Umbilical cord (tissue), 2 donors: Measurements from ENCODE around the gene SUN5. TPM values are rescaled to one million over a fixed set of nuclear protein-coding genes. Genes with fewer than 3 reads are reported as not detected.
"Not testable (repeated sequence)": the region's sequence is repeated elsewhere in the genome, so short reads cannot be mapped to it uniquely, and the experiment has no call there.

Source experiments
- DNase-seq: peaks from one replicate; pipeline ENCODE4 v3.0.0-alpha.2; 2015; ENCODE audit warnings: low spot score
- total RNA-seq: library from RNA; depleted of rRNA; stranded (reverse); fragments of >200 nt; gene quantifications from one replicate; pipeline ENCODE4 v1.2.3, GENCODE V29; 2014; ENCODE audit warnings: low replicate concordance; ENCODE audit not compliant: insufficient read depth

Gene SUN5, protein sequence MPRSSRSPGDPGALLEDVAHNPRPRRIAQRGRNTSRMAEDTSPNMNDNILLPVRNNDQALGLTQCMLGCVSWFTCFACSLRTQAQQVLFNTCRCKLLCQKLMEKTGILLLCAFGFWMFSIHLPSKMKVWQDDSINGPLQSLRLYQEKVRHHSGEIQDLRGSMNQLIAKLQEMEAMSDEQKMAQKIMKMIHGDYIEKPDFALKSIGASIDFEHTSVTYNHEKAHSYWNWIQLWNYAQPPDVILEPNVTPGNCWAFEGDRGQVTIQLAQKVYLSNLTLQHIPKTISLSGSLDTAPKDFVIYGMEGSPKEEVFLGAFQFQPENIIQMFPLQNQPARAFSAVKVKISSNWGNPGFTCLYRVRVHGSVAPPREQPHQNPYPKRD
- not detected for total RNA-seq

DNA sequence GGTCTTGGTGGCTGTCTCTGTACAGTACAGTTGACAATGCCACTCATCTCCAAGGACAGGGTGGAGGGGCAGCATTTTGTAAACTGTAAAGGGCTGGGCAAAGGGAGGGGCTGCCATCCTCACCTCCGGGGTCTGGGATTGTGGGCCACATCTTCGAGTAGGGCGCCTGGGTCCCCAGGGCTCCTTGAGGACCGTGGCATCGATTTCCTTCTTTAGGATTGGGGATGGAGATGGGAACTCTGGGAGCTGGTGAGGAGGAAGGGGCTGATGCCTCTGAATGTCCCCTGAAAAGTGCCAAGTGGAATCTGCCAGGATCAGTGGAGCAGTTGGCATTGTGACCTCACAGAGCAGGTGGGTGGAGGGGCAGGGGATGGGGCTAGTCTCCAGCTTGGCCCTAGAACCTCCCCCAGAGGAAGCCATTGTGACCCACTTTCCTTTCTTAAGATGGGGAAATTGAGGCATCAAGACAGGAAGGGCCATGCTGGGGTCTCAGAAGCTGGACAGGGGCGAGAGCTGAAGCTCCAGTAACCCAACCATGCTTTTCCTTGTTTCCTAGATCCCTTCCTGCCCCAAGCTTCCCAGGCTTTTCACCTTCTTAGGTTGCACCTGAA is at the start of gene SUN5:
Gene SUN5, minus strand, starts transcription at position 293 of the 611 bp plus-strand sequence. Its CDS starts 93 bp downstream, at position 200.
- DNase-seq: no peak

DNA sequence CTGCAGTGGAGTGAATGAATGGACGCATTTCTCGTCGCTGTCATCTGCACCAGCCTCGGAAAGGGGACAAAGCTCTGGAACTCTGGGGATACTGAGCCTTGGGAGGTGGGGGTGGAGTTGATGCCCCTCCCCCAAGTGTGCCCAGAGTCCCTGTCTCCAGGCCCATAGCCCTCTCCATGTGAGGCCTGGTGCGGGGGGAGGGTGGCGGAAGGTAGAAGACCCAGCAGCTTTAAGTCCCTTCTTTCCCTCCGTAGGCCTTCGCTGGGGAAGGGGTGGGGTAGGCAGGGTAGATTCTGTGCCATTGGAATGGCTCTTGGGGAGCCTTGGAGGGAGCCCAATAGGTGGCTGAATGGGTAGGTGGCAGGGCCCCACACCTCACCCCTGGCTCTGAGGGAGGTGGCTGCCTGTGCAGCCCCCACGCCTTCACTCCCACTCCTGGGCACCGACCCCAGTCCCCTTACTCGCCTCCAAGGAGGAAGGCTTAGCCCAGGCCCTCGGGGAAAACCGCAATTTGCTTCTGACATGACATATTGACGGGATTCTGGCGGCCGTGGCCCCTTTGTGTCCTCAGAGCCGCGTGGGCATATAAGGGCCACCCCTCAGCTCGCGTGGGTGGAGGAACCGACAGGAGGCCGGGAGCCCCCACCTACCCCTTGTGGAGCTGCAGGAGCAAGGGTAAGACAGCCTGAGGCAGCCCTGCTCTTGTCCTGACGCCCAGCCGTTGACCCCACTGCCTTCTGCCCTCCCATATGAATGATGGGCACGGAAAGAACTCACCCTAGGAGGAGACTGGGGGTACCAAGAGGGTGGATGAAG is 49.3 kb upstream of the SUN5 start, which contains the start of gene BPIFB3:
Gene BPIFB3, plus strand, starts transcription at position 613 of the 816 bp plus-strand sequence. CDS start 1,533 bp downstream, outside the sequence.
- DNase-seq: no peak

DNA sequence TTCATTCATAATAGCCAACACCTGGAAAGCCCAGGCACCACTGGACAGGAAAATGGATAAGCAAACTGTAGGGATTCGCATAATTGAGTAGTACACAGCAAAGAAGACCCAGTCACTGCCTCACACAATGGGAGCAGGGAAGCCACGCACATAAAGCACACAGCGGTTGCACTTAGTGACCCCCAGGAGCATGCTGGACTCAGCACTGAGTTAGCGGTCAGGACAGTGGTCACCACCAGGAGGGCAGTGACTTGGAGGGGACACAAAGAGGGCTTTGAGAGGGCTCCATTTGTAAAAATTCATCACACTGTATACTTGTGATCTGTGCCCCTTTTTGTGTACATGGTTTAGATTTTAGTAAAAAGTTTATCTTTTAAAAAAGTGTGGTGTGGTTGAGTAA is 47.1 kb upstream of the SUN5 start:
- DNase-seq: no peak

DNA sequence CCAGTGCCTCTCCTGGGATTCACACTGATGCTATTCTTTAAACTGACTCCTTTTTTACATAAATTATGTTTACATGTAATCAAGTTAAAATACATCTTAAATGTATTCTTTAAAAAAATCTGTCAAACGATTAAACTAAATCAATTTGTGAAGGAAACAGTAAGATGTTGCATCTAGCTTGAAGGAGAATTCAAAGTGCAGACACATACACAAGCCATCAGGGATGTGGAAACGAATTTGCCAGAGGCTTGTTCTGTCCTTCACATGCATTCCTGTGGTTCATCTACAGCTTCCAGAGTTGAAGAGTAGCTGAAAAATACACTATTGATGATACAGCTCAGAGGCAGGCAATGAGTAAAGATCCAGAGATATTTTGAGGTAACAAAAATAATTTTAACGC is 42.2 kb upstream of the SUN5 start:
- no peak for DNase-seq

DNA sequence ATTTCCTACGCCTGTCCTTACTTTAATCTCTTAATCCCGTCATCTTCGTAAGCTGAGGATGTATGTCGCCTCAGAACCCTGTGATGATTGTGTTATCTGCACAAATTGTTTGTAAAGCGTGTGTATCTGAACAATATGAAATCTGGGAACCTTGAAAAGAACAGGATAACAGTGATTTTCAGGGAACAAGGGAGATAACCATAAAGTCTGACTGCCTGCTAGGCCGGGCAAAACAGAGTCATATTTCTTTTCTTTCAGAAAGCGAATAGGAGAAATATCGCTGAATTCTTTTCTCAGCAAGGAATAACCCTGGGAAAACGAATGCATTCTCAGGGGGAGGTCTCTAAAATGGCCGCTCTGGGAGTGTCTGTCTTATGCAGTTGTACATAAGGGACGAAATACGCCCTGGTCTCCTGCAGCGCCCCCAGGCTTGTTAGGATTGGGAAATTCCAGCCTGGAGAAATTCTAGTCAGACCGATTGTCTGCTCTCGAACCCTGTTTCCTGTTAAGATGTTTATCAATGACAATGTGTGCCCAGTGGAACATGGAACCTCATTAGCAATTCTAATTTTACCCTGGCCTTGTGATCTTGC is 41.0 kb upstream of the SUN5 start:
- DNase-seq: not testable (repeated sequence)

DNA sequence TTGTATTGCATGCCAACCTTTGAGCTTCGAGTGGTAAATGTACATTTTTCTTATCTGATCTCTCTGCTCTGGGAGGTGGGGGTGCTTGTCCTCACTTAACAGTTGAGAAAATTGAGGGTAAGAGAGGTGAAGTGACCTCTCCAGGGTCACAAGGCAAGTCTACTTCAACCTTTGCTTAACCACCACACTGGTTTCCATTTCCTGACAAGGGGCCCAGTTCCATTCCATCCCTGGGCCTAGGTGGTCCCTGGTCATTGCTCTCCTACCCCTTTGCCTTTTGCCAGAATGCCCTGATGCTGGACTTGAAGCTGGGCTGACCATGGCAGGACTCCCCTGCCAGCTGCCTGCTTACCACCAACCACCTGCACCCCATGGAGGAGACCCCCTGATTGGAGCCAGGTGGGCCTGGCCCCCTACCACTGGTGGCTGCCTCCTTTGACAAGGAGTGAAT is 39.5 kb upstream of the SUN5 start:
- DNase-seq: no peak

DNA sequence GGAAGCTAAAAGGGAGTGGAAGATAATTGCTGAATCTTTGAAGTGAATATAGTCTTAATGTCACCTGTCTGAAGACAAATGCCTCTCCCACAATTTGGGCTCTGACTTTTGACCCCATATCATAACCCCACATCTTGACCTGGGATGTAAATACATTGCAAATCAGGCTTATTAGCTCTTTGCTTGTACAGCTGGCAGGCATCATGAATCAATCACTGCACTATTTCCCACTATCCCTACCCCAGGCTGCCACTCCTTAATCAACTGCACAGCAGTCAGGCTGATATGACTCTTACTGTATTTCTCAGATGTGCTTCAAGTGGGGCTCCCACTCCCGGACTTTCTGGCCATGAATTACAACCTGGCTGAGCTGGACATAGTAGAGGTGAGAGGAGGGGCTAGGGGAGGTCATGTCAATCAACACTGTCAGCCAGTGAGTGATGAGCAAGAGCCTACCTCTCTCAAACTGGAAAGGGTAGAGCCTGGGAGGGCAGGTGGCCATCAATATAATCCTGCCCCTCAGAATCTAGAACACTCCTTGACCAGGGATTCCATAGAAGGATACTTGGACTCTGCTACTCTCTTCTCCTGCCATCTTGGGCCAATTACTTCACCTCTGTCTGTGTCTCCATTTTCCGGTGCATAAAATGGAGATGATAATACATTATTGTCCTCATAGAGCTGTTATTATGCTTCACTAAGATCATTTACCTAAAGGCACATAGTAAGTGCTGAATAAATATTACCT is 38.9 kb upstream of the SUN5 start:
- no peak for DNase-seq

DNA sequence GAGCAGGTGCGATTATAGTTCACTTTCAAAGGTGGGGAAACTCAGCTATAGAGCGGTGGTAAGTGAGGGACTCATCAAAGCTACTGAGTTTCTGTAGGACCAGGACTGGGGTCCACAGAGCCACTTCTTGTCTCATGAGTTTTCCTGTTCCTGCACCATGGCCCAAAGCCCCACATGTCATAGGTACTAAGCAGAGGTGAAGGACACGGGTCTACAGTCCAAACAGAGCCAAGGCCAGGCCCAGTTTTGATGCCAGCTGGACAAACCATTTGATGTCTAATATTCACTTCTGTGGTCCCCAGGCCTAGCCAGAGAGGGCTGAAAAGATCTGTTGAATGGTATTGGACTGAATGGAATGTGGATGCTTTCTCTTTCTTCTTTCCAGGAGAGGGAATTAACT is 38.2 kb upstream of the SUN5 start:
- DNase-seq: no peak

DNA sequence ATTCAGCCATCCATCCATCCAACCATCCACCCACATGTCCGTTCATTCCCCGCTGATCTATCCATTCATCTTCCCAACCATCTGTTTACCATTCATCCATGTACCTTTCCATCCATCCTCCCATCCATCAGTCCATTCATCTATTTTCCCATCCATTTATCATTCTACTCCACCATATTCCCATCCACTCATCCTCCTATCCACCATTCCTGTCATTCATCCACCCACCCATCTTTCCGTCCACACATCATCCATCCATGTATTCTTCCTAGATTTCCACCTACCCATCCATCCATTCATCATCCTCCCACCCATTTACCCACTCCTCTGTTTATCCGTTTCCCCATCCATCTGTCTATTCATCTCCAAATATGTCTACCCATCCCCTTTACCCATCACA is 34.0 kb upstream of the SUN5 start:
- DNase-seq: no peak

DNA sequence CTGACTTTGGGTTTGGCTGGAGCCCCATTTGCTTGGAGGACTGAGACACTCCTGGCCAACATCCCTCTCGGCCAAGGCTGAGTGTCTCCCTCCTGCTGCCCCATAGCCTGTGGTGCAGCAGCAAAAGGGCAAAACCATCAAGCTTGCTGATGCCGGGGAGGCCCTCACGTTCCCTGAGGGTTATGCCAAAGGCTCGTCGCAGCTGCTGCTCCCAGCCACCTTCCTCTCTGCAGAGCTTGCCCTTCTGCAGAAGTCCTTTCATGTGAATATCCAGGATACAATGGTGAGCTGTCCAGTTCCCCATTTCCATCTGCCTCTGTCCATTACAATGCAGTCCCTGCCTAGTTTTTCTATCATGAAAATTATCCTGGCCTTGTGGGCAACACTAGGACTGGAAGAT is 33.2 kb upstream of the SUN5 start:
- no peak for DNase-seq

DNA sequence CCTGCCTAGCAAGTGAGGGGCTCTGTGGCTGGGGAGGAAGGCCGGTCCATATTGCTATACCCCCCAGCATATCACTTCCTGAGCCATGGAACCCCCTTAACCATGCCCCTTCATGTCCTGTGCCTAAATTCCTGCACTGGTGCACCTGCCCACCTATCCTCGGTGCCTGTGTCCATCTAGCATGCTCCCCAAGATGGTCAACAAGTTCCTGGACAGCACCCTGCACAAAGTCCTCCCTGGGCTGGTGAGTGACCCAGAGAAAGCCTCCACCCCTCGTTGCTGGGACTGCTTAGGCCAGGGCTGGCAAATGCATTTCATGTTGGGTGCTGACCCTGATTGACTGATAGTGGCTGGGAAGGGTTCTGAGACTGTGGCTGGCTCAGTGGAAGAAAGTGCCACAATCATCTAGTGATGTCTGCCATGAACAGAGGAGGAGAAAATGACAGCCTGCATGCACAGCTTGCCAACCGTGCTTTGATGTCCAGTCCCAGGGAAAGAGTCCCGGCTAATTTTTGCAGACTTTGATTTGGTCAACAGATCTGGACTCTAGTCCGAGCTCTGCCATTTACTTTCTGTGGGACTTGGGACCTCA is 30.8 kb upstream of the SUN5 start:
- DNase-seq: no peak

DNA sequence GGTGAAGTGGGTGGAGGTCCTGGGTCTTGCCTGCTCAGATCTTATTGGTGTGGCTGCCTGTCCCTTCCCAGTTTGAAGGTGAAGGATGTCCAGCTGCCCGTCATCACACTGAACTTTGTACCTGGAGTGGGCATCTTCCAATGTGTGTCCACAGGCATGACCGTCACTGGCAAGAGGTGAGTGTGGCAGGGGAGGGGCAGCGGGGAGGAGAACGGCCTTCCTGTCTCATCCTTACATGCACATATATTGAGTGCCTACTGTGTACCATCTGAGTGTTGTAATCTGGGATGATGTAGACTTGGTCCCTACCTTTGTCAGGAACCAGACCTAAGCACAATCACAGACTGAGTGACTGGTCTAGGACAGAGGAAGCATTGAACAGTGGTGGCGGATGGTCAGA is 29.9 kb upstream of the SUN5 start:
- DNase-seq: no peak

DNA sequence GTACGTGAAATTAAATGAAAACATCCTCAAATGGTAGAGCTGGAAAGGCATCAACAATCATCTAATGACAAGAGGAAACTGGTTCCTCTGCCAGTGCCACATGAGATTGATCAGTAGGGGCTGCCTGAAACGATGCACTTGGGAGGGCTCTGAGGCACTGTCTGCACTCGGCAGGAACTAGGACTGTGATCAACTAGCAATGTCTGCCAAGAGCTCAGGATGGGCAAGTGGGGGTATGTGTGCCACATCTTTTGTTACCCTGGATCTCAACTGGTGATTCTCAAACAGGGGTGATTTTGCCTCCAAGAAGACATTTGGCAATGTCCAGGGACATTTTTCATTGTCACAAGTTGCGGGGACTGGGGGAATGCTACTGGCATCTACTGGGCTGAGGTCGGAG is 29.1 kb upstream of the SUN5 start:
- no peak for DNase-seq

DNA sequence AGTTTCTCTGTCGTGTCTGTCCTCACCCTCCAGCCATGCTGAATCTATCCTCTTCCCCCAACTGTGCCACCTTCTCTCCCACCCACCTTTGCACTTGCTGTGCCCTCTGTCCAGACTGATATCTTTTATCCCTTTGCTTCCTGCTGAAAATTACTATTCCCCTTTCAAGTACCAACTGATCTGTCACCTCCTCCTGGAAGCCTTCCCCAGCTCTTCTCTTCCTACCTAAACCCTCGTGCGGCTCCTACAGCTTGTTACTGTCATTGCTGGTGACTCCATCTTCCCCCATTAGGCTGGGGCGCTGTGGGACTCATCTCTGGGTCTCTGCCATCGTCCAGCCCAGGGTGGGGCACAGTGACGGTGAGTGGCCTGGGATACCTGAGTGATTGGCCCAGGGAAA is 28.3 kb upstream of the SUN5 start:
- no peak for DNase-seq

DNA sequence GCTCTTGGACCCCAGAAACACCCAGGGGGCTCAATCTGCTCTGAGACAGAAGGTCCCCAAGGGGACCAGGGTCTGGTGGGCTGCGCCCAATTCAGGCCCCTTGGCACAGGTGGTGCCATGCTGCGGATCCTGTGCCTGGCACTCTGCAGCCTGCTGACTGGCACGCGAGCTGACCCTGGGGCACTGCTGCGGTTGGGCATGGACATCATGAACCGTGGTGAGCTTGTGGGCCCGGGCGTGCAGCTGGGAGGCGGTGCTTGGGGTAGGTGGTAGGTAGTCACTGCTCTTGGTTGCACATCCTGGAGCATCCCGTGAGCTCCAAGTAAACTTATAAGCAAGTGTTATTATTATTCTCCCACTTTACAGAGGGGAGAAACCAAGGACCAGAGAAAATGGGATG is 27.3 kb upstream of the SUN5 start, which contains the start of gene BPIFB6:
Gene BPIFB6, plus strand, starts transcription at position 118 of the 400 bp plus-strand sequence. Its CDS starts 0 bp downstream, at position 118.
- no peak for DNase-seq

DNA sequence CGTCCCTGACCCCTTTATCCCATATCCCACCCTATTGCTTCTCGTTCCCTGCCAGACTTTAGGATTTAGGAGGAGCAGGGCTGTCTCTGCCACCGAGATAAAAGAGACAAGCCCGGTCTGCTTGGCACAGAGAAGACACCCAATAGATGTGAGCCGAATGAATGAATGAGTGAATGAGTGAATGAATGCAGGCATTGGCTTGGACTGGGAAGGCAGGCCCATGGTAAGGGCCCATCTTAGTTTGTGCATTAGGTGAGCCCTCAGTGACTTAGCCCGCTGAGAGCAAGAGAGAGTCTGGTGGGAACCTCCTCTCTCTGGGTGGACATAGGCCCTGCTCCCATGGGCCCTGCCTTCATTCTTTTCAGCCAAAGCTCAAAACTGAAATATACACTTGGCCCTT is 26.3 kb upstream of the SUN5 start:
- DNase-seq: no peak

DNA sequence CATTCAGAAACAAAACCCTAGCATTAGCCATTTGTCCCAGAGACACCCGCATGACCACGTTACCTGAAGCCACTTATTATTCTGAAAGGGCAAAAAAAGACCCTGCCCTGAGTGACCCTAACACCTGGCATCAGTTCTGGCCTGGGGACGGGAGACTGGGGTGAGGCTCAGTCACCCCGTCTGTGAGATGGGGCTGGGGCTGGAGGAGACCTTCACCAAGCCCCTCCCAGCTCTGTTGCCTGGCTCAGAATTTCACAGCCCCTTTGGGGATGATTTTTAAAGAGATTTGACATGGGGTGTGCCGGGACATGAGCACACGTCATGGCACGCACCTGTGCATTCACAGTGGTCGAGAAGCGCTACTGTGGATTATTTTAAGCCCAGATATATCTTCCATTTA is 25.8 kb upstream of the SUN5 start:
- DNase-seq: no peak

DNA sequence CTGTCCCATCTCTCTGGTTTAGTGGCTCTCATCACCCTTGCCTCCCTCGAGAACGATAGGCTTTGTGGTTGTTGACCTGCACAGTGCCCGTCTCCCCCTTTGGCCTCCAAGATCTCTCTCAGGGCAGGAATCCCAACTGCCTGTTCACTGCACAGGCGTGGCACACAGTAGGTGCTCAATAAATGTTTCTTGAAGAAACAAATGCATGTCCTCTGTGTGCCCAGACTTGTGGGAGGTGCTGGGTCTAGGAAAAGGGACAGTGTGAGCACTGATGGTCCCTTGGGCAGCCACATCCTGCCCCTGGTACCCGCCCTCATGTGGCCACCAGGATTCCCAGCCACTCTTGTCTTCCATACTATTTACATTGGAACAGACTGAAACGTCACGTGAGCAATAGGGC is 24.6 kb upstream of the SUN5 start:
- no peak for DNase-seq

DNA sequence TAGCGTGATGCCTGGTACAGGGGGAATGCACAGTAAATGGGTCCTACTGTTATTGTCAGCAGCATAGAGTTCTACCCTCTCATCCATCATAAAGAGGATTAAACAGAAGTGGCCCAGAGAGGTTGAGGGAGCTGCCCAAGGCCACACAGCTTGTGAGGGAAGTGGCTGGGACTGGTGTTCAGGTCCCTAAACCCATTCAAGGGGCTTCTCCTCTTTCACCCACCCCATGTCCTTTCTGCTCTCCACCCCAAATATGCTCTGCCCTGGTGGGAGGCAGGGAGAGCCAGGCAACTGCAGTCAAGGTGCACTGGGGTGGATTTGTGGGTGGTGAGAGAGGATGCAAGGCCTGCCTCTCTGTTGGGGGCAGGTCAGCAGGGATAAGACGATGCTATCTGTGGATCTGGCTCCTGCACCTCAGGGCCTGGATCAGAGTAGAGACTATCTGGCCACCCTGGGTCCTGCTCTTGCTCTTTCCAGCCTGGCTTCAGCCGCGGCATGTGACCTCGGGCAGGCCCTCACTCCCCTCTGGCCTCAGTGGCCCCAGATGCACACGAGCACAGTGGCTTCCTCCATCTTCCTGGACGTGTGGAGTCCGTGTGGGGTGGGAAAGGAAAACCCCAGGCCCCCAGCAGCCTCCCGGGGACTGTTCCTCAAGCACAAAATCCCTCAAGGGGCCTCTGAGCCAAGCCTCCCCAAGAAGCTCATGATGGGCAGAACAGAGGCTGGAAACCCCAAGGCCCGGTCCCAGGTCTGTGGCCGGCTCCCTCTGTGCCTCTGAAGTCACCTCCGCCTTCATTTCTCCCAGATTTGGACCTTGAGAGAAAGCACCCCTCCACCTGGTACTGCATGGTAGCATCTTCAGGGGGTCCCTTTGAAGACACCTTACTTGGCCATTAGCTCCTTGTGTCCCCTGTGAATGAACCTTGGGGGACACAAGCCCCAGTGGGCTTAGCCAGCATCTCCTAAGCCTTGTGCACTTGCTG is 23.8 kb upstream of the SUN5 start:
- no peak for DNase-seq
